Measurements from ENCODE around the gene ZNF318.

ZNF318 gene

DNA sequence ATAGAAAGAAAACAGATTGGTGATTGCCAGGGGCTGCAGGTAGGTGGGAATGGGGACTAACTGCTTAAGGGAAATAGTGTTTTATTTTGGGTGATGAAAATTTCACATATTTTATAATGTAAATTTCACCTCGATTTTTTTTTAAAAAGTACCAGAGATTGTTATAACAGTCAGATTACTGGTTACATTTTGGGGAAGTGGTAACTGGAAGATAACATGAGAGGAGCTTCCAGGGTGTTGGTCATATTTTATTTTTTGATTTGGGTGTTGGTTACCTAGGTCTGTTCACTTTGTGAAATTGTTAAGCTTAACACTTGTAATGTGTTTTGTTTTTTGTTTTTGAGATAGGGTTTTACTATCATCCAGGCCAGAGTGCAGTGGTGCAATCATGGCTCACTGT is 43.6 kb downstream of the ZNF318 start:
- DNase-seq (ENCODE audit: extremely low spot score): no peak
- CTCF ChIA-PET: no interaction called here
- POLR2A ChIA-PET: no interaction called here
- TF ChIP-seq TARDBP (IDR thresholded peaks at IDR 0.05): no peak
- TF ChIP-seq CTBP1 (IDR thresholded peaks at IDR 0.05; ENCODE audit: borderline replicate concordance): no peak

- POLR2A ChIA-PET: interaction anchor here (1.0 kb wide), 1 partner anchor 9 kb away, joined by 3 read pairs; the partner anchor contains the start of gene CRIP3
- DNase-seq (ENCODE audit: extremely low spot score): no peak
- TF ChIP-seq ZNF384 (IDR thresholded peaks at IDR 0.05) (no peak), FOXA1 (IDR thresholded peaks at IDR 0.05) (no peak), TARDBP (IDR thresholded peaks at IDR 0.05) (no peak), NFRKB (IDR thresholded peaks at IDR 0.05) (no peak), LEF1 (IDR thresholded peaks at IDR 0.05; ENCODE audit: borderline replicate concordance) (no peak), CTBP1 (IDR thresholded peaks at IDR 0.05; ENCODE audit: borderline replicate concordance) (no peak), SP1 (IDR thresholded peaks at IDR 0.05) (no peak)
- CTCF ChIA-PET: interaction anchor here (1.0 kb wide), 1 partner anchor 16 kb away, joined by 3 read pairs; no protein-coding TSS in a partner anchor
Measured at GRCh38 chr6:43318011-43318410, 51.4 kb downstream of the ZNF318 start.

- no peak for DNase-seq (ENCODE audit: extremely low spot score)
- POLR2A ChIA-PET: no interaction called here
- CTCF ChIA-PET: no interaction called here
- TF ChIP-seq FOXK2 (IDR thresholded peaks at IDR 0.05): no peak
- no peak for TF ChIP-seq LEF1 (IDR thresholded peaks at IDR 0.05; ENCODE audit: borderline replicate concordance)
- no peak for TF ChIP-seq TARDBP (IDR thresholded peaks at IDR 0.05)
- TF ChIP-seq ARNT (IDR thresholded peaks at IDR 0.05): no peak
- TF ChIP-seq SUZ12 (IDR thresholded peaks at IDR 0.05): no peak
- TF ChIP-seq NFRKB (IDR thresholded peaks at IDR 0.05): no peak
- no peak for TF ChIP-seq L3MBTL2 (conservative IDR thresholded peaks at IDR 0.05)
- TF ChIP-seq HDGF (IDR thresholded peaks at IDR 0.05; ENCODE audit: borderline replicate concordance): no peak
- no peak for TF ChIP-seq ELF4 (IDR thresholded peaks at IDR 0.05)
- TF ChIP-seq CTBP1 (IDR thresholded peaks at IDR 0.05; ENCODE audit: borderline replicate concordance): no peak
- TF ChIP-seq BHLHE40 (IDR thresholded peaks at IDR 0.05; ENCODE audit: borderline replicate concordance): no peak
- TF ChIP-seq SP1 (IDR thresholded peaks at IDR 0.05): no peak
- TF ChIP-seq ZNF384 (IDR thresholded peaks at IDR 0.05): no peak
- TF ChIP-seq FOXM1 (IDR thresholded peaks at IDR 0.05; ENCODE audit: borderline replicate concordance): no peak
- no peak for TF ChIP-seq PKNOX1 (IDR thresholded peaks at IDR 0.05)
- no peak for TF ChIP-seq FOXA1 (IDR thresholded peaks at IDR 0.05)
Measured at GRCh38 chr6:43313813-43314212, 55.6 kb downstream of the ZNF318 start.

DNA sequence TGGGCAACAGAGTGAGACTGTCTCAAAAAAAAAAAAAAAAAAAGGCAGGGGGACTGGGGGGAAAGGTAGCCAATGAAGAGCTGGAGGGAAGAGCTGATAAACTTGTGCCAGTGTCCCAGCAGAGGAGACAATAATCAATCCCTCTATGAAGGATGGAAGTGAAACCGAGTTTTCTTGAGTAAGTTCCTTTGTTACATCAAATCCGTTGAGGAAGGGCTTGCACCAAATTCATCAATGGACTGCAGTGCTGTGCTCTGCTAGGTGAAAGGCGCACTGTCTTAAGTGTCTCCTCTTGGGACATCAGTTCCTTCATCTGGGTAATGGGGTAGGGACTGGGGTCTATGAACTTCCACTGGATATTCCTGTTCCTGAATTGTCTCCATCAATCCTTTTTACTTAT is 57.8 kb downstream of the ZNF318 start:
- ChIA-PET CTCF (no interaction called here), POLR2A (no interaction called here)
- DNase-seq (ENCODE audit: extremely low spot score): no peak
- TF ChIP-seq SP1 (IDR thresholded peaks at IDR 0.05): no peak
- no peak for TF ChIP-seq PKNOX1 (IDR thresholded peaks at IDR 0.05)
- TF ChIP-seq BHLHE40 (IDR thresholded peaks at IDR 0.05; ENCODE audit: borderline replicate concordance): no peak
- no peak for TF ChIP-seq SUZ12 (IDR thresholded peaks at IDR 0.05)
- TF ChIP-seq ELF4 (IDR thresholded peaks at IDR 0.05): no peak
- no peak for TF ChIP-seq L3MBTL2 (conservative IDR thresholded peaks at IDR 0.05)
- no peak for TF ChIP-seq TARDBP (IDR thresholded peaks at IDR 0.05)
- no peak for TF ChIP-seq HDGF (IDR thresholded peaks at IDR 0.05; ENCODE audit: borderline replicate concordance)
- TF ChIP-seq ZNF384 (IDR thresholded peaks at IDR 0.05): no peak
- TF ChIP-seq FOXA1 (IDR thresholded peaks at IDR 0.05): no peak
- no peak for TF ChIP-seq FOXK2 (IDR thresholded peaks at IDR 0.05)
- no peak for TF ChIP-seq NFRKB (IDR thresholded peaks at IDR 0.05)
- no peak for TF ChIP-seq CTBP1 (IDR thresholded peaks at IDR 0.05; ENCODE audit: borderline replicate concordance)
- no peak for TF ChIP-seq LEF1 (IDR thresholded peaks at IDR 0.05; ENCODE audit: borderline replicate concordance)
- TF ChIP-seq FOXM1 (IDR thresholded peaks at IDR 0.05; ENCODE audit: borderline replicate concordance): no peak
- no peak for TF ChIP-seq ARNT (IDR thresholded peaks at IDR 0.05)

GRCh38 chr6:43310624-43311023 is 58.8 kb downstream of the ZNF318 start:
- no peak for DNase-seq (ENCODE audit: extremely low spot score)
- TF ChIP-seq BHLHE40 (IDR thresholded peaks at IDR 0.05; ENCODE audit: borderline replicate concordance) (no peak), TARDBP (IDR thresholded peaks at IDR 0.05) (no peak), ARNT (IDR thresholded peaks at IDR 0.05) (no peak), ZNF384 (IDR thresholded peaks at IDR 0.05) (no peak), CTBP1 (IDR thresholded peaks at IDR 0.05; ENCODE audit: borderline replicate concordance) (no peak), FOXA1 (IDR thresholded peaks at IDR 0.05) (no peak), LEF1 (IDR thresholded peaks at IDR 0.05; ENCODE audit: borderline replicate concordance) (no peak)
- ChIA-PET POLR2A (no interaction called here), CTCF (no interaction called here)

DNA sequence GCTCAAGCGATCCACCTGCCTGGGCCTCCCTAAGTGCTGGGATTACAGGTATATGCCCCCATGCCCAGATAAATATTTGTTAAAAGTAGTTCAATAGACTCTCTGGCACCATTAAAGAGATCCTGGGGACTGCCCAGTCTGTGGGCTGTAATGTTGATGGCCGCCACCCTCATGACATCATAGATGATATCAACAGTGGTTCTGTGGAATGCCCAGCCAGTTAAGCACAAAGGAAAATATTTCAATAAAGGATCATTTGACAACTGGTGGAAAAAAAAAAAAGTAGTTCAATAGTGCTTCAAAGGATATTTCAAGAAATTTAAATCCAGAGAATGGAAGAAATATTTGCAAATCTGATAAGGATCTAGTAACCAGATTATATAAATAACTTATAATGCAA is 59.3 kb downstream of the ZNF318 start:
- TF ChIP-seq SP1 (IDR thresholded peaks at IDR 0.05): no peak
- no peak for TF ChIP-seq NFRKB (IDR thresholded peaks at IDR 0.05)
- TF ChIP-seq TARDBP (IDR thresholded peaks at IDR 0.05): no peak
- no peak for TF ChIP-seq ELF4 (IDR thresholded peaks at IDR 0.05)
- no peak for TF ChIP-seq L3MBTL2 (conservative IDR thresholded peaks at IDR 0.05)
- no peak for TF ChIP-seq FOXA1 (IDR thresholded peaks at IDR 0.05)
- no peak for TF ChIP-seq ZNF384 (IDR thresholded peaks at IDR 0.05)
- no peak for TF ChIP-seq CTBP1 (IDR thresholded peaks at IDR 0.05; ENCODE audit: borderline replicate concordance)
- TF ChIP-seq FOXM1 (IDR thresholded peaks at IDR 0.05; ENCODE audit: borderline replicate concordance): no peak
- no peak for TF ChIP-seq SUZ12 (IDR thresholded peaks at IDR 0.05)
- ChIA-PET CTCF (no interaction called here), POLR2A (interaction anchor here (1.3 kb wide), 1 partner anchor 15 kb away, joined by 3 read pairs; no protein-coding TSS in a partner anchor)
- DNase-seq (ENCODE audit: extremely low spot score): no peak

DNA sequence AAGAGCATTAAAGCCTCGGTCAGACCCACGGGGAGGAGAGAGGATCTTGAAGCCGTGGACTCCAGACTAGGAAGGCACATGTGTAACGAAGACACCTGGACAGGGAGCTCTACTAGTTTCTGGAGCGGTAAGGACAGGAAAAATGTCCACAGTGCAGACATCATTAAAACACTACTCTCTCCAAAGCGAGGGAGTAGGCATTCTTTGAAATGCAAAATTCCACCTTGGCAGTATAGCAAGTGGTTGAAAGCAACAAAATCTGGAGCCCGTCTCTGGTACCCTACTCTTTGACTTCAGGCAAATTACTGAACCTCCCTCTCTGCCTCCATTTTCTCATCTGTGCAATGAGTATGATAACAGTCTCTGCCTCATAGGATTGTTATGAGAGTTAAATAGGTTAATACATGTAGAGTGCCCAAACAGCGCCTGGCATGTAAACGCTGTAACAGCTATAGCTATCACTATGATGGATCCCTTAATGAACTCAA is 60.4 kb downstream of the ZNF318 start:
- TF ChIP-seq PKNOX1 (IDR thresholded peaks at IDR 0.05): no peak
- TF ChIP-seq L3MBTL2 (conservative IDR thresholded peaks at IDR 0.05): no peak
- TF ChIP-seq FOXM1 (IDR thresholded peaks at IDR 0.05; ENCODE audit: borderline replicate concordance): no peak
- TF ChIP-seq TARDBP (IDR thresholded peaks at IDR 0.05): no peak
- no peak for TF ChIP-seq ELF4 (IDR thresholded peaks at IDR 0.05)
- no peak for TF ChIP-seq SP1 (IDR thresholded peaks at IDR 0.05)
- no peak for TF ChIP-seq SUZ12 (IDR thresholded peaks at IDR 0.05)
- TF ChIP-seq BHLHE40 (IDR thresholded peaks at IDR 0.05; ENCODE audit: borderline replicate concordance): no peak
- no peak for TF ChIP-seq FOXK2 (IDR thresholded peaks at IDR 0.05)
- TF ChIP-seq ARNT (IDR thresholded peaks at IDR 0.05): no peak
- TF ChIP-seq NFRKB (IDR thresholded peaks at IDR 0.05): no peak
- TF ChIP-seq LEF1 (IDR thresholded peaks at IDR 0.05; ENCODE audit: borderline replicate concordance): no peak
- TF ChIP-seq HDGF (IDR thresholded peaks at IDR 0.05; ENCODE audit: borderline replicate concordance): no peak
- no peak for TF ChIP-seq FOXA1 (IDR thresholded peaks at IDR 0.05)
- no peak for TF ChIP-seq CTBP1 (IDR thresholded peaks at IDR 0.05; ENCODE audit: borderline replicate concordance)
- TF ChIP-seq ZNF384 (IDR thresholded peaks at IDR 0.05): no peak
- ChIA-PET CTCF (interaction anchor here (0.7 to 1.1 kb wide), 2 partner anchors 10 to 18 kb away, joined by 3 to 6 read pairs; no protein-coding TSS in a partner anchor), POLR2A (interaction anchor here (1.0 to 1.3 kb wide), 4 partner anchors 9 to 60 kb away, joined by 3 to 4 read pairs (median 4); partner anchors contain the start of gene ZNF318)
- DNase-seq (ENCODE audit: extremely low spot score): no peak

All from HEK293T (cell line).